Left ventricle myocardium inferior (tissue), 1 donor: ENCODE results near the gene SEC14L5. TPM values are rescaled to one million over a fixed set of nuclear protein-coding genes. Genes with fewer than 3 reads are reported as not detected.

Experiments
- DNase-seq: peaks from one replicate; pipeline ENCODE4 v3.0.0-alpha.2; 2020
- H3K27ac ChIP-seq: fragments of 200-600 bp; replicated peaks from 2 replicates; pipeline ENCODE4 v1.8.0; 2021
- H3K27me3 ChIP-seq: fragments of 200-600 bp; 2 replicates; pipeline ENCODE4 v1.8.0; 2021; ENCODE audit warnings: low read depth
- H3K36me3 ChIP-seq: fragments of 200-600 bp; 2 replicates; pipeline ENCODE4 v1.8.0; 2021
- H3K4me1 ChIP-seq: fragments of 200-600 bp; 2 replicates; pipeline ENCODE4 v1.8.0; 2021
- H3K4me3 ChIP-seq: fragments of 200-600 bp; 2 replicates; pipeline ENCODE4 v1.8.0; 2021; ENCODE audit warnings: mild to moderate bottlenecking, moderate library complexity
- H3K9me3 ChIP-seq: fragments of 200-600 bp; replicated peaks from 2 replicates; pipeline ENCODE4 v1.8.0; 2021
- CTCF ChIP-seq: fragments of 200-600 bp; IDR thresholded peaks from 2 replicates; pipeline ENCODE4 v1.8.0; 2021; ENCODE audit warnings: antibody characterized with exemption, mild to moderate bottlenecking, borderline replicate concordance
- intact Hi-C: fragments of 100-400 bp; cut with micrococcal nuclease; formaldehyde crosslinking; loops from one replicate; pipeline ENCODE4 v1.11.0; 2022
- total RNA-seq: library from RNA; stranded (reverse); fragmentation: NEBNext Ultra II Directional; extraction: Animal tissue kit (Norgen Biotek cat#: 25700); gene quantifications from one replicate; pipeline ENCODE4 v1.2.1, GENCODE V29; 2021
- donor health status: DM: no; HTN: yes; CAD: no; lungs with severe emphysema.

SEC14L5 gene
- total RNA-seq, 1 donor from 2014 or later: 15.5 TPM

- TF ChIP-seq CTCF: no peak
- H3K27me3 ChIP-seq: no peaks in the 10 kb centered on the region
- DNase-seq: no peak
- H3K27ac ChIP-seq: no peak overlapping the region
- no peak overlapping the region for H3K4me3 ChIP-seq
- H3K4me1 ChIP-seq: no peaks in the 10 kb centered on the region
- peaks cover 18% of the 10 kb centered on the region for H3K36me3 ChIP-seq
- intact Hi-C loops: no loop called here
- H3K9me3 ChIP-seq: no peaks in the 10 kb centered on the region
Measured at GRCh38 chr16:5012887-5013286, 54.8 kb downstream of the SEC14L5 start.

DNA sequence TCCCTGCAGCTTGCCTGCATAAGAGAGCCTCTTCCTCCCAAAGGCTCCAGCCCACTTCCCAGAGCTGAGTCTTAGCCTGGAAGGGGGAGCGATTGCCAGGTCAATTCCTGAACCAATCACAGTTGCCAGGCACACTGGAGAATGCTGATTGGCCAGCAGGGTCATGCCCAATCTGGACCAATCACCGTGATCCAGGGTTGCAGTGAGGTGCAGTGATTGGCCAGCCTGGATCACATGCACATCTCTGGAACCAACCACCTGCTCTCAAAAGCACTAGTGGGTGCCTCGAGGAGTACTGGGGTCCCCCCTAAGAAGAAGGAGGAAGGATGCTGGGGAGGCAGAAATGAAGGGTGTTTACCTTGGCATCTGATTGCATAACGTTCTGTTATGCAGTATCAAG, 57.2 kb downstream of the SEC14L5 start:
- TF ChIP-seq CTCF: no peak
- intact Hi-C loops: no loop called here
- DNase-seq: no peak
- Histone ChIP-seq H3K4me1 (no peaks in the 10 kb centered on the region), H3K9me3 (no peaks in the 10 kb centered on the region), H3K4me3 (no peak overlapping the region), H3K36me3 (no peaks in the 10 kb centered on the region), H3K27me3 (no peaks in the 10 kb centered on the region), H3K27ac (no peak overlapping the region)

DNA sequence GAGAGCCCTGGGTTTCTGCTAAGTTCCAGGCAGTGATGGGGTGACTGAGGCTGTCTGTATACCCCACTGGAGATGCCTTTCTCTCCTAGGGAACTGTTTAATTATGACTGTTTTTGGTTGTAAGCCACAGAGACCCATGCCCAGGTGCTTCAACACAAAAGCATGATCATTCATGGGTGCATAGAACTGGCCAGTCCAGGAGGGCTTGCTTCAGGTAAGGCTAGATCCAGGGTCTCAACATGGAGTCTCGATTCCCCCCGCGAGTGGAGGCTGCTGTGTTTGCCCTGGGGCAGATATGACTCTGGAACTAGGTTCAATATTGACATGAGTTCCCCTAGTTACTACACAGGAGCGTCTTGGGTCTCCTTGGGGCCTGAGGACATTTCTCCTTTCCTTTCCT, 57.8 kb downstream of the SEC14L5 start:
- Histone ChIP-seq H3K36me3 (no peaks in the 10 kb centered on the region), H3K27me3 (no peaks in the 10 kb centered on the region), H3K9me3 (no peaks in the 10 kb centered on the region), H3K27ac (no peak overlapping the region), H3K4me3 (no peak overlapping the region), H3K4me1 (no peaks in the 10 kb centered on the region)
- TF ChIP-seq CTCF: no peak
- DNase-seq: no peak
- intact Hi-C loops: no loop called here

DNA sequence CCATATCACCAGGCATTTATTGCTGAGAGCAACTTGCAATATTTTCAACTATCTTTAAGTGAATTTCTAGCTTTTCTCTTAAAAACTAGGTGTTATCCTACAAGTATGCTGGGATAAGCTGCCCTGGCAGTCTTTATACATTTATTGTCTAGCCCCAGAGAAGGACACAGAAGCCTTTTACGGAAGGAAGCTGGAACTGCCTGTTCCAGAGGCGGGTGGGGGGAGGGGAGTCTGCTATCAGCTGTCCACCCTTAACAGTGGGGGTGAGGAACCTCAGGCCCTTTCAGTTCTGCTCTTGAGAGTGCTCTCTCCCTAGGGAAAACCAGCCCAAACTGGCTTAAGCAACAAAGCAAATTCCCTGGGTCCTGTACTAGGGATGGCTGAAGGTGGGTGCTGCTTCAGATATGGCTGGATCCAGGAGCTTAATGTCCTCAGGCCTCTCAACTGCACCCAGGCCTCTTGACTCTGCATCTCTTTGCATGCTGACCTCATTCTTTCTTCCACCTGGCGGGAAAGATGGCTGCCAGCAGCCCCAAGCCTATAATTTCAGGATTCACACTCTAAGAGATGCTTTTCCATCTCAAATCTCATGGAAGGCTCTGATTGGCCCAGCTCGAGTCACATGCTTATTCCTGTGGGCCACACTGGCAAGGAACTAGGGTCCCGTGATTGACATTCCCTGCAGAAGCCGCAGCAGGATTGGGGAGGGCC, 59.0 kb downstream of the SEC14L5 start:
- no peaks in the 10 kb centered on the region for H3K36me3 ChIP-seq
- H3K4me1 ChIP-seq: no peaks in the 10 kb centered on the region
- peak overlapping the region; percentile 27 for H3K27ac ChIP-seq
- no peaks in the 10 kb centered on the region for H3K9me3 ChIP-seq
- DNase-seq: no peak
- intact Hi-C loops: no loop called here
- H3K4me3 ChIP-seq: no peak overlapping the region
- no peaks in the 10 kb centered on the region for H3K27me3 ChIP-seq
- TF ChIP-seq CTCF: no peak

DNA sequence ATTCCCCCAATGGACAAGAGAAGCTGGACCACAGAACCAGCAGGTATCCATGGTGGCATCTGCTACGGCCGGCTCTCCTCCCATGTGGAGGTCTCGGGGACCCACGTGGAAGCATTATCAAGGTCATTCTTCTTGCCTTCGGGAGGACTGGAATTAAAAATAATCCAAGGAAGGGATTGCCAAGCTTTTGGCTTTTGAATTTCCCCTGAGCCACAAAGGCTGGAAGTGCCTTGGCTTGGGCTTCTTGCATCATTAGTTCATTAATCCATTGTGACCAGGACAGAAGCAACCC, 59.5 kb downstream of the SEC14L5 start:
- TF ChIP-seq CTCF: no peak
- no peak for DNase-seq
- Histone ChIP-seq H3K4me1 (no peaks in the 10 kb centered on the region), H3K27ac (no peak overlapping the region), H3K36me3 (no peaks in the 10 kb centered on the region), H3K27me3 (no peaks in the 10 kb centered on the region), H3K4me3 (no peak overlapping the region), H3K9me3 (no peaks in the 10 kb centered on the region)
- intact Hi-C loops: no loop called here
